ENCODE results near the gene SLC30A4.
"Not testable (repeated sequence)": the region's sequence is repeated elsewhere in the genome, so short reads cannot be mapped to it uniquely, and the experiment has no call there.

Gene SLC30A4

DNA sequence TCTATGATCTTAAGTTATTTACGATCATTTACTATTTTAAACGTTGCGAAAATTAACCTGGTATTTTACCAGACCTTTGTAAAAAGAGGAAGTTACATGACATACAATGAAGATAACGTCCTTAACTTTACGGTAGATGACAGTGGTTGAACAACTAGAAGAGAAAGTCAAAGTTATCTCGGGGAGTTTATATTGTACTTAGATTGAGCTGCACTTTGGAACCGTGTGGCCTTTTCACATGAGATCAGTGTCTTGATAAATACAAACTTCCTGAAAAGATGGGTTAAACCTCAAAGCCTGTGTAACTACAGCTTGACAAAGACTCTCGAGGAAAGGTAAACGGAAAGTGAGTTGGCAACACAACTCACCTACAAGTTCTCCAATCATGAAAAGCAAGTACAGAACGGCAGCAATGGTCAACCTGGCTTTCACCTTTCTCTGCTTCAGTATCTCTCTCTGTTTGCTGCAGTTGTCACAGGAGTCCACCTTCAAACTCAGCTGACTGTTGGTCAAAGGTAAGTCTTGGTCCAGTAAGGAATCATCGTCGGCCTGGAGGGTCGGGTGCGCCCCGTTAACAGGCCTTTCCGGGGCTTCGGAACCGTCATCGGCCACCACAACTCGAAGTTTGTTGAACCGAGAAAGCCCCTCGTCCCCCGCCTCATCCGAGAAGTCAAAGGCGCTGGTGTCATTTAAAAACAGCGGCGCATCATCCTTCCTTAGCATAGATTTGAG lies 793 bp downstream of the SLC30A4 start:
- H3K4me3 ChIP-seq (ENCODE audit: low read depth, low read length) = peak overlapping the region; percentile 70
- no peak for DNase-seq (ENCODE audit: low read depth)

DNA sequence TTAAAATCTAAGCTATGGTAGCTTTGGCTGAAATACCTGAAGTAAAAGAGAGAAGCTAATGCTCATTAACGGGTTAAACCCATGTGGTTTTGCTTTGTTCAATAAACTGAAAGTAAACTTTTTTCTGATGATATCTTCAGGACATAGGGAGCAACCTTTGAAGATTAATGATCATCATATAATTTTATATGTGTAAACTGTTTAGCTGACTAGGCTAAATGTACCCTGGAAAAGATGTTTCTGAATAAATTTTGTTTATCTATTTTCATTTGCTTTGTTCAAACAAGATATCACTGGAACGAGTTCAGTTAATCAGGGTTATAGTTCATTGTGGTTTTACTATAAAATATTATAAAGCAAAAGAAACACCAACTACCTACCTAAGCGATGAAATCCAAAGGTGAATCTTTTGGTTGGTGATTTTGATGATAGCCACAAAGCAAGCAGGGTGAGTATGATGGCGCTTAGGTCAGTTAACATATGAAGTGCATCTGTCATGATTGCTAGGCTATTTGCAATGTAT lies 11.7 kb downstream of the SLC30A4 start:
- DNase-seq (ENCODE audit: low read depth) = no peak
- no peak overlapping the region for H3K4me3 ChIP-seq (ENCODE audit: low read depth, low read length)

DNA sequence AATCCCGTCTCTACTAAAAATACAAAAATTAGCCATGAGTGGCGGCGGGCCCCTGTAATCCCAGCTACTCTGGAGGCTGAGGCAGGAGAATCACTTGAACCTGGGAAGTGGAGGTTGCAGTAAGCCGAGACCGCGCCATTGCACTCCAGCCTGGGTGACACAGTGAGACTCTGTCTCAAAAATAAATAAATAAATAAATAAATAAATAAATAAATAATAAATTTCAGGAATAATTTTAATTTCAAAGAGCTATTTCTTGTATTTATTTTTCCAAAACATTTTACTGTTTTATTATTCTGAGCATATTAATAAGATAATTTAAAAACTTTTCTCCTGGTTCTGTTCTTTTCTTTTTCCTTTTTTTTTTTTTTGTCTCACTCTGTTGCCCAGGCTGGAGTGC lies 15.4 kb downstream of the SLC30A4 start:
- not testable (repeated sequence) for DNase-seq (ENCODE audit: low read depth)

DNA sequence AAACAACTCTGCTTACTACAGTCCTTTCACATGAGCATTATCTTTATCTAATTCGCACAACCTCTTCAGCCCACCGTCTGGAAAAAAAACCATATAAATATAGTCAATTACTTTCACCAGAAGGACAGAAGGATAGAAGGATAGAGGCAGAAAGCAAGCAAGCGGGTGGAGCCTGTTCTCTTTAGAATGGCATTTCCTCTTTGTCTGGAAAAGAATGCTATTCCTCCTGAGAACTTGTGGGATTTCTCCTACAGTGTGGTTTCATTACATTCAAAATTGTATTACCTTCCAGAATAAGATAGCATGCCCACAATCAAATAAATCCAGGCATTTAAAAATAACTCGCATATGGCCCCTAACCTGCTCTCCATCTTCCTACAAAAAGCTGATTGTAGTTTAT lies 23.1 kb downstream of the SLC30A4 start:
- no peak overlapping the region for H3K4me3 ChIP-seq (ENCODE audit: low read depth, low read length)
- DNase-seq (ENCODE audit: low read depth) = no peak

More for the DNA sequence above, 15.4 kb downstream of the SLC30A4 start:
- H3K4me3 ChIP-seq (ENCODE audit: low read depth, low read length) = not testable (repeated sequence)

DNA sequence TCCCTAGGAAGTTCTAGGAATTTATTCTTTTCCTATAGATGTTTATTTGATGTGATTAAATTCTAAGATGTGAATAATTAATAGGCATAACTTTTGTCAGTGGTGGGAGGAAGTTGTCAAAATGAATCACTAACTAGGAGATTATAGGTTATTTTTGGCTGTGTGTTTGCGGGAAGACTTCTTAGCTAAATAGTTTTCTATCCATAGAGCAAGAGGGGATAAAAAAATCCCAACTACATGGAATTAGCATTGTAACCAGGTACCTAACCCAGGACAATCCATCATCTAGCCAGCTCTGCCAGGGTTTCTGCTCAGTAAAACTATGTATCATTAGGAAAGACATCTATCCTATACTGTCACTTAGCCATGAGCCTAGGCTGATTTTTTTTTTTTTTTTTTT lies 23.9 kb downstream of the SLC30A4 start:
- no peak overlapping the region for H3K4me3 ChIP-seq (ENCODE audit: low read depth, low read length)
- no peak for DNase-seq (ENCODE audit: low read depth)

DNA sequence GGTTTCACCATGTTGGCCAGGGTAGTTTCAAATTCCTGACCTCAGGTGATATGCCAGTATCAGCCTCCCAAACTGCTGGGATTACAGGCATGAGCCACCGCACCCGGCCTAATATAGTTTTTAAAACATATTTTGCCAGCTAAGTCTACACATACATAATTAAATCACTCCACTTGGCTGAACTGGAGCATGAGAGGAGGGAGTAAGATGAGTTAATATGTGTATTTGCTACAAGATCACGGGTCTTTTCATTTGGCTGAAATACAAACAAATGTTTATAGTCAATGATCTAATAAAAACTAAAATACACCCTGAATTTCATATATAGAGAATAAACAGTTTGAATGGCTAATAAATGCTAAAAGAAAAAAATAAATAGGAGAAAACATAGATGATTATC lies 25.3 kb downstream of the SLC30A4 start:
- DNase-seq (ENCODE audit: low read depth) = no peak
- no peak overlapping the region for H3K4me3 ChIP-seq (ENCODE audit: low read depth, low read length)

DNA sequence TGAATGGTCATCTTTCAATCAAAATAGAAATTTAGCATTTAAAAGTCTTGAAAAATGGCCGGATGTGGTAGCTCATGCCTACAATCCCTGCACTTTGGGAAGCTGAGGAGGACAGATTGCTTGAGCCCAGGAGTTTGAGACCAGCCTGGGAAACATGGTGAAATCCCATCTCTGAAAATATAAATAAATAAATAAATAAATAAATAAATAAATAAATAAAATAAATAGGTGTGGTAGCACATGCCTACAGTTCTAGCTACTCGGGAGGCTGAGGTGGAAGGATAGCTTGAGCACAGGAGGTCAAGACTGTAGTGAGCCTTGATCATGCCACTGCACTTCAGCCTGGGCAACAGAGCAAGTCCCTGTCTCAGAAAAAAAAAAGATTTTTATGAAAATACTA lies 25.9 kb downstream of the SLC30A4 start:
- no peak for DNase-seq (ENCODE audit: low read depth)
- no peak overlapping the region for H3K4me3 ChIP-seq (ENCODE audit: low read depth, low read length)

DNA sequence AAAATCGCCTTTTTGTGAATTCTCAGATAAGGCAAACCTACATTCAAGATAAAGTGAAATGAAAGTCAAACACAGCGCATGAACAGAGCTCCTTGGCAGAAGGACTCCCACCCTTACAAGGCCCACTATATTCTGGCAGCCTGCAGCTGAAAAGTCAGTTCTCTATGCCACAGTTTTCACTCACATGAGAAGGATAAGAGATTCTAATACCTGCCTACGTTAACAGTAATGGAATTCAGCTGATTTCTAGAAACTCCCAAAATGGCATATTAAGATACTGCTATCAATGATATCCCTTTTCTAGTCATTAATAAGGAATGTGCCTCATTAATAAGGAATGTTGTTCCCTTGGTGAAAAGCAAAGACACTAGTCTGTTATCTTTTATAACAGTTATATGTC lies 27.0 kb downstream of the SLC30A4 start:
- H3K4me3 ChIP-seq (ENCODE audit: low read depth, low read length) = no peak overlapping the region
- no peak for DNase-seq (ENCODE audit: low read depth)

DNA sequence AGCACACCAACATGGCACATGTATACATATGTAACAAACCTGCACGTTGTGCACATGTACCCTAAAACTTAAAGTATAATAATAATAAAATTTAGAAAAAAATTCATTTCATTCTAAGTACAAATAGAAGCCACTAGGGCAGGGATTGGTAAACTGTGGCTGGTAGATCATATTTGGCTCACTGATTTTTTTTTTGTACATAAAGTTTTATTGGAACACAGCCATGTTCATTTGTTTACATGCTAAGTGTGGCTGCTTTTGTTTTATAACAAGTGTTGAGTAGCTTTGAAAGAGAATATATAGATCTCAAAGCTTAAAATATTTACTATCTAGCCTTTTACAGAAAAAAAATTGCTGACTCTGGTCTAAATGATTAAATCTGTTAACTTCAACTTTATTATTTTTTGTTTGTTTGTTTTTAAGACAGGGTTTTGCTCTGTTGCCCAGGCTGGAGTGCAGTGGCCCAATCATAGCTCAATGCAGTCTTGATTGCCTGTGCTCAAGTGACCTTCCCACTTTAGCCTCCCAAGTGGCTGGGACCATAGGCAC lies 32.8 kb downstream of the SLC30A4 start:
- H3K4me3 ChIP-seq (ENCODE audit: low read depth, low read length) = no peak overlapping the region
- DNase-seq (ENCODE audit: low read depth) = no peak

DNA sequence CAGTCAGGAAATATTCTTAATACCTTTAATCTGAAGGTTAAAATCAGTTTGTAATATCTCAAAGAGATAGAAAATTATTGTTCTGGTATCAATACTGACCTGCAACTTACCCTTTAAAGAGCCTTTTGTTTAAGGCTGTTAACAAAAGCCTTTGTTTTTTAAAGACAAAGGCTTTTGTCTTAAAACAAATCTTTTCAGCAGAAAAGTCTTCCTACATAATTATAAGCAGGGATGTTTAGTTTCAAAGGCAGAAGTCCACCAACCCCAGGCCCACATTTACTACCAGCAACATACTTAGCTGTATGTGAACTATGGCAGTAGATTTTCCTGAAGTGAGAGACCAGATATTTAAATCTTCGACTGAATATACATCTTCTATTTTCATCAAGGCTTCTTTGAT lies 36.2 kb downstream of the SLC30A4 start:
- no peak overlapping the region for H3K4me3 ChIP-seq (ENCODE audit: low read depth, low read length)
- no peak for DNase-seq (ENCODE audit: low read depth)

DNA sequence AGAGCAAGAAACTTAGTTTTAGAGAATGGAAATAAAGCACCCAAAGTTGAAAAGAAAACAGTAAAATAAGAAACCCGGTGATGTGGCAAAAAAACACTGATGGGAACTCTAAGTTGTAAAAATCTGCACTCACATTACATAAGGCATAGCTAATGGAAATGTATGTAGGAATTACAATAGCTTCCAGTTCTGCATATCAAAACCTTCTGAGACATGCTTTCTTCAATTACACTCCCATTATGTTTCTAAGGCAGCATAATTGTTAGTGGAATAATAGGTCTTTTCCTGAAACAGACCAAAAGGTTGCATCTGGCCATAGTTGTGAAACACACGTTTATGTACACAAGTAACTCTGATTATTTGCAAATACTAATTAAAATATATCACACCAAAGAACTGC lies 41.4 kb downstream of the SLC30A4 start:
- no peak for DNase-seq (ENCODE audit: low read depth)
- H3K4me3 ChIP-seq (ENCODE audit: low read depth, low read length) = no peak overlapping the region

DNA sequence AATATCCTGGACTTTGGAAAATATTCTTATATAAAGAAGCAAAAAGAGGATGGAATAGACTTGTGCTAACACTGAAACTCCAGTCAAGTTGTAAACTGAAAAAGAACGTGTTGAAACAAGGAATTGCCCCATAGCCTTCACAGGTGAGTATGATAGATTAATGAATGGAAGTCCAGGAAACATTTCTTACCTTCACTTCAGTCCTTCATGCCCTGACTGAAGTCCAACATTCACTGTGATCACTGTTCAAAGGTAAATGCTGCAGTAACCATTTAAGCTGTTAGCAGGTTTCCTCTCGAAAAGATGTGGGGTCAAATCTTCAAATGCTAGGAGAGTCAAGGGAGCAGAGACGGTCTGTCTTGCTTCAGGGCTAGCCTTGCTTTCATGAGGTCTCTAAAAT lies 46.1 kb downstream of the SLC30A4 start:
- H3K4me3 ChIP-seq (ENCODE audit: low read depth, low read length) = no peak overlapping the region
- no peak for DNase-seq (ENCODE audit: low read depth)

DNA sequence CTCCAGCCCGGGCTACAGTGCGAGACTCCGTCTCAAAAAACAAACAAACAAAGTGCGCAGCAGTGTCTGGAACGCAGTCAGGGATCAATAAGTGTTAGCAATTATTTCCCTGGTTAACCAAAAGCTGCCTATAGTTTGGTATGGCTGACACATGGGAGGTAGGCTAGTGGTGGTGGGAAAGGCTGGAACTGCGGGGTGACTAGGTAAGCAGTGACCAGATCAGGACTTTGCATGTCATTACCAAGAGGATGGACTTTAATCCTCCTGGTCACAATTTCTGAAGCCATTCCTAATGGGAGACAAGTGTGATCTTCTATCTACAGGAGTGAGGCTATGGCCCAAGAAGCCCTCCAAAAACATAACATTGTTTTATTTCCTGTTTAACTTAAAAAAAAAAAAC lies 47.8 kb downstream of the SLC30A4 start:
- DNase-seq (ENCODE audit: low read depth) = no peak
- no peak overlapping the region for H3K4me3 ChIP-seq (ENCODE audit: low read depth, low read length)

DNA sequence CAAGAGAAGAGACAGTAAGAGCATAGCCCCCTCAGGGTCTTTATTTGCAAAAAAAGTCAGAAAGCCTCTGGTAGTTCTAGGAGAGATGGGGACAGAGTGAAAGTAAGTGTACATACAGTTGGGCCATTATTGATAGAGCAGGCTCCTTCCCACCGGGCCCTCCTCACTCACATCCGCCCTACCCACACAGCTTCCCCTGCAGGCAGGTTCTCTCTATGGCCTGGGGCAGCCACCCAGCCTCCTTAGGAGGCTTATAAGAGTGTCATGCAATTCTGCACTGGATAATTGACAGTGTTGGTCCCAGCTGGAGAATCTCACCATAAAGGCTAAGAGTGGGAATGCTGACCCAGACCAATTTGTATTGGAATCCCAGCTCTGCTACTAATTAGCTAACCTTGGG lies 49.5 kb downstream of the SLC30A4 start:
- DNase-seq (ENCODE audit: low read depth) = no peak
- H3K4me3 ChIP-seq (ENCODE audit: low read depth, low read length) = no peak overlapping the region

DNA sequence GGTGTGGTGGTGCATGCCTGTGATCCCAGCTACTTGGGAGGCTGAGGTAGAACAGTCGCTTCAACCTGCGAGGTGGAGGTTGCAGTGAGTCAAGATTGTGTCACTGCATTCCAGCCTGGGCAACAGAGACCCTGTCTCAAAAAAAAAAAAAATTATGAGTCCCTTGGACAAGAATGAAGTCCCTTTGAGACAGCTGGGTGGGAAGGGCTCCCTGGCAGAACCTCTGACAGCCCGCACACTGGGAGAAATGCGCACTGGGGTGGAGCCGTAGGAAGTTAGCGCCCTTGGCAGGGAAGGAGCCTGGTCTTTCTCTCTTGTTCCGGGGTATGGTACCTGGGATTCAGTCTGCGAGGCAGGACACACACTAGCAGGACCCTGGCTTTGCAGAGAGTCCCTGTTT lies 51.4 kb downstream of the SLC30A4 start:
- no peak overlapping the region for H3K4me3 ChIP-seq (ENCODE audit: low read depth, low read length)
- no peak for DNase-seq (ENCODE audit: low read depth)

DNA sequence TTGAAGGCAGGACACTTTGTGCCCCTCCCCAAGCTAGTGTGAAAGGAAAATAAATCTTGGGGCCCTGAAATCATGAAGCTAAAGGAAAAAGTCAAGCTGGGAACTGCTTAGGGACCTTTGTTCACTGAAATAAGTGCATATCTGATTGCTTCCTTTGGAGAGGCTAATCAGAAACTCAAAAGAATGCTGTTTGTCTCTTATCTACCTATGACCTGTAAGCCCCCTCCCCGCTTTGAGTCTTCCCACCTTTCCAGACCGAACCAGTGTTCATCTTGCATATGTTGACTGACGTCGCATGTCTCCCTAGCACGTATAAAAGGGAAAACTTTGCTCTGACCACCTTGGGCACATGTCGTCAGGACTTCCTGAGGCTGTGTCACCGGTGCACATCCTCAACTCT lies 53.1 kb downstream of the SLC30A4 start:
- H3K4me3 ChIP-seq (ENCODE audit: low read depth, low read length) = no peak overlapping the region
- no peak for DNase-seq (ENCODE audit: low read depth)

DNA sequence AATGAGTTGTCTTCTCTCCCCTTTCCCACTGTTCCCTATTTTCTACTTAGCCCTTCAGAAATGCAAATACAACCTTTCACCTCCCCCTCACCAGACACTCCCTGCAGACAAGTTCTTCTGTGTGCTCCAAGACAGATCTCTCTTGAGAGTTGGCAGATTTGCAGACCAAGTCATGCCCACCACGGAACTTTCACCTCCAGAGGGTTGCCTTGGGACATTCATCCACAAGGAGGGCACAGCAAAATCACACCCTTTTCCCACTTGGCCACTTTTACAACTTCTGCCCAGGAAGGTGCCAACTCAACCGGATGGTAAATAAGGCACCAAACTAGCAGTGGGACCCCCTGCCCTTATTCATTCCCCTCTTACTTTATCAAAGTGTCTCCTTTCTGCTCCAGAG lies 53.5 kb downstream of the SLC30A4 start:
- no peak overlapping the region for H3K4me3 ChIP-seq (ENCODE audit: low read depth, low read length)
- no peak for DNase-seq (ENCODE audit: low read depth)

DNA sequence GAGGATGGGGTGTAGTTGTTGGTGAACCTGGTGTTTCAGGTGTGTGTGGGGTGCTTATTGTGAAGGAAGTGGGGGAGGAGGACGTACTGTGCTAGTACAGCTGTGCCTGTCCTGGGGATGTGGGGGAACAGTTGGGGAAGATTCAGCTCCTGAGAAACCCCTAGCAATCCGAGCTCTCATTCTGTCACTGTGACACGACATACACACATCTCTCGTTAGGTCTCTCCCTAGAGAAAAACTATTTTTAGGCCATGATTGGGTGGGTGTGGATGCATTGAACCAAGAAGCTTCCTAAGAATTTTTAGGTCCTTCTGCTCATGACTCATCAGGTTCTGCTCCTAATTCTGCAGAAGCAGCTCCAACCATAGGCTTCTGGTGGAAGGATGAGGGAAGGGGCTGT lies 54.3 kb downstream of the SLC30A4 start:
- no peak overlapping the region for H3K4me3 ChIP-seq (ENCODE audit: low read depth, low read length)
- DNase-seq (ENCODE audit: low read depth) = no peak

DNA sequence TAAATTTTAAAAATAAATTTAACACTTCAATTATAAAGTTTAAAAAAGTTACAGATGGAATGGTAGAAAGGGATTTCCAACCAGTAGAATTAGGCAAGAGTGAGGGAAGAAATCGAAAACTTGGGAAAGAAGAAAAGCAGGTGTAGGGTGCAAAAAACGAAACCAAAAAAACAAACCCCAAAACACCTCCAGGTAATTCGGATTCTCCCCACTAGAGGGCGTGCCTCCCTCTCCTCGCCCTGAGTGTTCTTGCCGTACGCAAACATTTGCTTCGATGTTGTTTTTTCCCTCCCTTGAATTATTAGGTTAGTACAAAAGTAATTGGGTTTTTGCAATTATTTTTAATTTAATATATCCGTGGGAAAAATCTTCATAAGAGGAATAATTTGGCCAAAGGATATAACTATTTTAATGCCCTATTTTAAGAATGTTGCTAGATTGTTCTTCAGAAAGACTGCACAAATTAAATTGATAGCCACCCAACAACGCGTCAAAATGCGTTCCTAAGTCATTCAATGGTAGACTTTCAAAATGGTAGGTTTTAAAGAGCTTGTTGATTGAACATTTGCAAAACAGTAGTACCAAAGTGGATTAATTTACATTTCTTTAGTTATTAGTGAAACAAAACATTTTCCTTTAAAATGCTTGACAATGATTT lies 63.7 kb downstream of the SLC30A4 start:
- DNase-seq (ENCODE audit: low read depth) = no peak
- peak overlapping the region; percentile 40 for H3K4me3 ChIP-seq (ENCODE audit: low read depth, low read length)

DNA sequence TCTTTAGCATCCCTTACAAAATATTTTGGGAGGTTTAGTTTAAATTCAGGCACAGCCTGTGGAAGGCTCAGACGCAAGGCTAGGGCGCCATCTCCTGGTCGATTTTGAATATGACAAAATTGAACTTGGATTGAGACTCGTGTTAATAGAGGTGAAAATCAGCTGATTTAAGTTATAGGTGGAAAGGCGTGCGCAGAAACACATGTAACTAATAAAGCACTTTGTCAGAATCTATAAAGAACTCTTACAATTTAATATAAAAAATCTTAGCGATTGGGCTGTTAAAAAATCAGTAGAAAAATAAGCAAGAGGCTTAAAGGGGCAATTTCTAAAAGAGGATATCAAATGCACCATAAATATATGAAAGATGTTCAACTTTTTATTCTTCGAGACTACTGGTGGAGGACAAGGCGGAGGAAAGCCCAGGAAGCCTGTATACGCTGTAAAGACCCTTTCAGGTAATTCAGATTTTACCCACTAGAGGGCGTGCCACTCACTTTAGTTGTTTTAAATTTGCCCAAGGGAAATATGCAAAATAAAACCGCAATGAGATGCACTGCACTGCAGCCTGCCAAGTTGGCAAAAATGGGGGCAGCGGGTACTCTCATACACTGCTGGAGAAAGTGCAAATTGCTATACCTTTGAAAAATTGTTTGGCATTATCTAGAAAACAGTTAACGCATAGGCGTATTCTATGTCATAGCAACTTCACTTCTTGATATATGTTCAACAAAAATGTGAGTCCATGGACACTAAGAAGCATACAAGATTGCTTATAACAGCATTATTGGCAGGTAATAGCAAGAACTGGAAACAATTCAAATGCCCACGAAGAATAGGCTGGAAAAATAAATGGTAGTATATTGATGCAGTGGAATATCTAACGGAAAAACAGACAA lies 64.7 kb downstream of the SLC30A4 start:
- no peak for DNase-seq (ENCODE audit: low read depth)
- H3K4me3 ChIP-seq (ENCODE audit: low read depth, low read length) = peak overlapping the region; percentile 40
